Measurements from ENCODE around the gene PLET1. TPM values are rescaled to one million over a fixed set of nuclear protein-coding genes. Genes with fewer than 3 reads are reported as not detected.

The PLET1 gene
- total and polyA plus RNA-seq, 9 of the 15 experiments (the other 6 are each of a cell fraction or from before 2014, with no cell fraction given) = not detected

- TF ChIP-seq SRF (CRISPR knock-in tag; IDR thresholded peaks at IDR 0.05) (0 out of 4 replicates have a peak, but pooled peaks of 1 of the 2 experiments have one; percentile 45), ZNF121 (CRISPR knock-in tag; conservative IDR thresholded peaks at IDR 0.05) (no peak), SNAPC5 (CRISPR knock-in tag; IDR thresholded peaks at IDR 0.05) (no peak), ERF (CRISPR knock-in tag; IDR thresholded peaks at IDR 0.05) (no peak), ZNF407 (IDR thresholded peaks at IDR 0.05; ENCODE audit: low read depth) (no peak), ZNF561 (CRISPR knock-in tag; conservative IDR thresholded peaks at IDR 0.05) (no peak), BRF2 (IDR thresholded peaks at IDR 0.05; ENCODE audit: borderline replicate concordance, insufficient read depth, insufficient read length) (no peak), ZNF282 (CRISPR knock-in tag; IDR thresholded peaks at IDR 0.05) (no peak), CBX1 (IDR thresholded peaks at IDR 0.05; ENCODE audit: low read depth) (no peak), PHF8 (IDR thresholded peaks at IDR 0.05; ENCODE audit: borderline replicate concordance, low read length) (peak; percentile 98; the same call in 1 of the 2 replicates)
- TF ChIP-seq, protein P1, sequence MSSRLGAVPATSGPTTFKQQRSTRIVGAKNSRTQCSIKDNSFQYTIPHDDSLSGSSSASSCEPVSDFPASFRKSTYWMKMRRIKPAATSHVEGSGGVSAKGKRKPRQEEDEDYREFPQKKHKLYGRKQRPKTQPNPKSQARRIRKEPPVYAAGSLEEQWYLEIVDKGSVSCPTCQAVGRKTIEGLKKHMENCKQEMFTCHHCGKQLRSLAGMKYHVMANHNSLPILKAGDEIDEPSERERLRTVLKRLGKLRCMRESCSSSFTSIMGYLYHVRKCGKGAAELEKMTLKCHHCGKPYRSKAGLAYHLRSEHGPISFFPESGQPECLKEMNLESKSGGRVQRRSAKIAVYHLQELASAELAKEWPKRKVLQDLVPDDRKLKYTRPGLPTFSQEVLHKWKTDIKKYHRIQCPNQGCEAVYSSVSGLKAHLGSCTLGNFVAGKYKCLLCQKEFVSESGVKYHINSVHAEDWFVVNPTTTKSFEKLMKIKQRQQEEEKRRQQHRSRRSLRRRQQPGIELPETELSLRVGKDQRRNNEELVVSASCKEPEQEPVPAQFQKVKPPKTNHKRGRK (tag; IDR thresholded peaks at IDR 0.05) = no peak
- TF ChIP-seq, protein P2, sequence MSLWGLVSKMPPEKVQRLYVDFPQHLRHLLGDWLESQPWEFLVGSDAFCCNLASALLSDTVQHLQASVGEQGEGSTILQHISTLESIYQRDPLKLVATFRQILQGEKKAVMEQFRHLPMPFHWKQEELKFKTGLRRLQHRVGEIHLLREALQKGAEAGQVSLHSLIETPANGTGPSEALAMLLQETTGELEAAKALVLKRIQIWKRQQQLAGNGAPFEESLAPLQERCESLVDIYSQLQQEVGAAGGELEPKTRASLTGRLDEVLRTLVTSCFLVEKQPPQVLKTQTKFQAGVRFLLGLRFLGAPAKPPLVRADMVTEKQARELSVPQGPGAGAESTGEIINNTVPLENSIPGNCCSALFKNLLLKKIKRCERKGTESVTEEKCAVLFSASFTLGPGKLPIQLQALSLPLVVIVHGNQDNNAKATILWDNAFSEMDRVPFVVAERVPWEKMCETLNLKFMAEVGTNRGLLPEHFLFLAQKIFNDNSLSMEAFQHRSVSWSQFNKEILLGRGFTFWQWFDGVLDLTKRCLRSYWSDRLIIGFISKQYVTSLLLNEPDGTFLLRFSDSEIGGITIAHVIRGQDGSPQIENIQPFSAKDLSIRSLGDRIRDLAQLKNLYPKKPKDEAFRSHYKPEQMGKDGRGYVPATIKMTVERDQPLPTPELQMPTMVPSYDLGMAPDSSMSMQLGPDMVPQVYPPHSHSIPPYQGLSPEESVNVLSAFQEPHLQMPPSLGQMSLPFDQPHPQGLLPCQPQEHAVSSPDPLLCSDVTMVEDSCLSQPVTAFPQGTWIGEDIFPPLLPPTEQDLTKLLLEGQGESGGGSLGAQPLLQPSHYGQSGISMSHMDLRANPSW (CRISPR knock-in tag; IDR thresholded peaks at IDR 0.05) = peak; percentile 85; the same call in 1 of the 2 replicates
Observed at GRCh38 chr11:112226062-112226830, 34.4 kb downstream of the PLET1 start, which contains the start of gene PTS (continued).
